RPMI7951 (cell line): Measurements from ENCODE around the gene MSH3. TPM values are rescaled to one million over a fixed set of nuclear protein-coding genes. Genes with fewer than 3 reads are reported as not detected.

Source experiments
- DNase-seq: peaks from one replicate; pipeline ENCODE4 v3.0.0-alpha.2; 2012; ENCODE audit warnings: low read depth
- total RNA-seq: library from RNA; depleted of rRNA; stranded (reverse); fragments of >200 nt; shearing (Covaris generic); gene quantifications from 2 replicates; pipeline ENCODE4 v1.2.3, GENCODE V29; 2014; rRNA removed

MSH3 gene
- total RNA-seq, 1 experiment from 2014 or later = 10.1 TPM

- DNase-seq = no peak
Measured at GRCh38 chr5:80905405-80905804, 251.0 kb downstream of the MSH3 start.

- DNase-seq = no peak
Measured at GRCh38 chr5:80912479-80912878, 258.0 kb downstream of the MSH3 start.

- DNase-seq = peak; percentile 53
Measured at GRCh38 chr5:80915716-80916115, 261.3 kb downstream of the MSH3 start.

GRCh38 chr5:80916676-80917075 lies 262.2 kb downstream of the MSH3 start:
- DNase-seq = peak; percentile 17

GRCh38 chr5:80917631-80918030 lies 263.2 kb downstream of the MSH3 start:
- DNase-seq = no peak

GRCh38 chr5:80919678-80920196 lies 265.3 kb downstream of the MSH3 start:
- DNase-seq = no peak

- DNase-seq = no peak
Measured at GRCh38 chr5:80920333-80920732, 265.9 kb downstream of the MSH3 start.

GRCh38 chr5:80921026-80921425 lies 266.6 kb downstream of the MSH3 start:
- DNase-seq = peak; percentile 4

- no peak for DNase-seq
Measured at GRCh38 chr5:80925931-80926330, 271.5 kb downstream of the MSH3 start.

Other genes starting within 250 kb of the MSH3 start
- 15.3 and 20.3 TPM in 2 replicates for gene ZFYVE16, start 246.6 kb upstream of the MSH3 start, total RNA-seq
- 2.7 and 4.6 TPM in 2 replicates for gene FAM151B, start 166.6 kb upstream of the MSH3 start, total RNA-seq
- not detected in 2 replicates for gene ANKRD34B, start 84.4 kb upstream of the MSH3 start, total RNA-seq
- gene DHFR, start 331 bp downstream of the MSH3 start, total RNA-seq = 67.8 and 81.2 TPM in 2 replicates